Thyroid gland (tissue), 4 donors: ENCODE results near the gene SPATA31D1. TPM values are rescaled to one million over a fixed set of nuclear protein-coding genes. Genes with fewer than 3 reads are reported as not detected.
A peak's percentile ranks its signal among the peaks of the same experiment; 100 is the strongest.

ENCODE experiments used
- DNase-seq, 2 donors: peaks; one replicate each; pipeline ENCODE4 v3.0.0-alpha.2; 2019
- H3K27ac ChIP-seq, 3 donors: fragments of 200-600 bp; sonication (generic); 1 replicate in 2 of 3; 2 replicates in 1 of 3; pipeline ENCODE4 v1.5.1; 2016 to 2019; ENCODE audit warnings: mild to moderate bottlenecking in 1 of 3, moderate library complexity in 1 of 3
- H3K27me3 ChIP-seq: fragments of 200-600 bp; sonication (generic); one replicate; pipeline ENCODE4 v1.5.1; 2019
- H3K36me3 ChIP-seq, 2 donors: fragments of 200-600 bp; sonication (generic); one replicate each; pipeline ENCODE4 v1.5.1; 2016 to 2019
- H3K4me1 ChIP-seq, 2 donors: fragments of 200-600 bp; sonication (generic); one replicate each; pipeline ENCODE4 v1.5.1; 2017 to 2019
- H3K4me3 ChIP-seq, 3 donors: fragments of 200-600 bp; sonication (generic); replicated peaks in 1 of 3; 1 replicate in 2 of 3; 2 replicates in 1 of 3; pipeline ENCODE4 v1.5.1; 2016; ENCODE audit warnings: mild to moderate bottlenecking in 1 of 3
- H3K9me3 ChIP-seq: fragments of 200-600 bp; sonication (generic); one replicate; pipeline ENCODE4 v1.5.1; 2017
- POLR2A ChIP-seq, 2 donors: fragments of 450-650 bp; IDR thresholded peaks; one replicate each; pipeline ENCODE4 v1.6.1; 2017; ENCODE audit warnings: antibody characterized with exemption in 2 of 2, mild to moderate bottlenecking in 2 of 2, moderate library complexity in 1 of 2
- WGBS, 2 donors: methylation state at CpG; one replicate each; pipeline ENCODE4 v1.1.5; 2017; 5-methylcytosine and 5-hydroxymethylcytosine counted together
- intact Hi-C: fragments of 100-400 bp; cut with DNase I; formaldehyde crosslinking; loops from one replicate; pipeline ENCODE4 v1.15.1; 2023
- total RNA-seq, 4 donors: library from RNA; depleted of rRNA; stranded (reverse); fragments of >200 nt; gene quantifications; one replicate each; pipeline ENCODE4 v1.2.3, GENCODE V29; 2016
- TF ChIP-seq, protein P1 (sequence below), 6 experiments: fragments of 200-600 bp in 3 of 6; fragments of 450-650 bp in 3 of 6; sonication (generic) in 3 of 6; IDR thresholded peaks; one replicate each; pipeline ENCODE4 v1.5.1; 2016 to 2019; ENCODE audit warnings: antibody characterized with exemption in 6 of 6, mild to moderate bottlenecking in 2 of 6, inconsistent platforms in 1 of 6, moderate library complexity in 1 of 6

The SPATA31D1 gene
- total RNA-seq, 4 donors from 2014 or later, result not detected

DNA sequence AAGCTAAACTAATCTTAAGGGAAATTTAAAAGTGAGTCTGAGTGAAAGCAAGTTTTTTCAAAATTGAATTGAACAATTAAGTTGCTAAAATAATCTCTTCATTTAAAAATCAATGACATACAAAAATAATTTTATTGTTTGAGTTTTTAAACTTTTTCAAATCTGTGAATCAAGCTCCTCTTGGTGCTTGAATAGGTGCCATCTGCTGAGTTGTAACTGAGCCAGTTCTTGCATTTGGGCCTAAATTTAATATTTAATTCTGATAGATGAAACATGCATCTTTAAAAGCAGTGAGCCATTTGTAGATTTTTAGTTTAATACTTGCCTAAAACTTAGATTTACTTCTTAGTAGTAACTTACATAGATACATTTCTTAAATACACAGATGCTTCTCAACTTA lies 31.8 kb downstream of the SPATA31D1 start:
- no peak overlapping the region for H3K4me3 ChIP-seq
- no peaks in the 10 kb centered on the region for H3K4me1 ChIP-seq
- intact Hi-C loops, result no loop called here
- TF ChIP-seq, protein P1, sequence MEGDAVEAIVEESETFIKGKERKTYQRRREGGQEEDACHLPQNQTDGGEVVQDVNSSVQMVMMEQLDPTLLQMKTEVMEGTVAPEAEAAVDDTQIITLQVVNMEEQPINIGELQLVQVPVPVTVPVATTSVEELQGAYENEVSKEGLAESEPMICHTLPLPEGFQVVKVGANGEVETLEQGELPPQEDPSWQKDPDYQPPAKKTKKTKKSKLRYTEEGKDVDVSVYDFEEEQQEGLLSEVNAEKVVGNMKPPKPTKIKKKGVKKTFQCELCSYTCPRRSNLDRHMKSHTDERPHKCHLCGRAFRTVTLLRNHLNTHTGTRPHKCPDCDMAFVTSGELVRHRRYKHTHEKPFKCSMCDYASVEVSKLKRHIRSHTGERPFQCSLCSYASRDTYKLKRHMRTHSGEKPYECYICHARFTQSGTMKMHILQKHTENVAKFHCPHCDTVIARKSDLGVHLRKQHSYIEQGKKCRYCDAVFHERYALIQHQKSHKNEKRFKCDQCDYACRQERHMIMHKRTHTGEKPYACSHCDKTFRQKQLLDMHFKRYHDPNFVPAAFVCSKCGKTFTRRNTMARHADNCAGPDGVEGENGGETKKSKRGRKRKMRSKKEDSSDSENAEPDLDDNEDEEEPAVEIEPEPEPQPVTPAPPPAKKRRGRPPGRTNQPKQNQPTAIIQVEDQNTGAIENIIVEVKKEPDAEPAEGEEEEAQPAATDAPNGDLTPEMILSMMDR (IDR thresholded peaks at IDR 0.05), result no peak
- TF ChIP-seq POLR2A (IDR thresholded peaks at IDR 0.05), result no peak
- no peaks in the 10 kb centered on the region for H3K27me3 ChIP-seq
- H3K27ac ChIP-seq, result no peak overlapping the region
- H3K36me3 ChIP-seq, result no peaks in the 10 kb centered on the region
- DNase-seq, result no peak
- H3K9me3 ChIP-seq, result no peaks in the 10 kb centered on the region

DNA sequence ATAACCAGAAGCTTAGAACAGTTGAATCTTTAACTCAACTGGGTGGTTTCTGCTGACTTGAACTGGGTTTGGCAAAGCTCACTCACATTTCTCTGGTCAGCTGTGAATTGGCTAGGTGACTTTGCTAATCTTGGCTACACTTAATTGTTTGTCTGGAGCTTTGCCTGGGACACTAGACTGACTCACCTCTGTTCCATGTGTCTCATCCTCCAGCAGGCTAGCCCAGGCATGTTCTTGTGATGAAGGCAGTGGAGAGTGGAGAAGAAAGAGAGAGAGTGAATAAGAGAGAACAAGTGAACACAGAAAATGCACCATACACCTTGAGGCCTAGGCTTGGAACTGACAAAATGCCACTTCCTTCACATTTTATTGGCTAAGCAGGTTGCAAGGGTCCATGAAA lies 32.6 kb downstream of the SPATA31D1 start:
- TF ChIP-seq, protein P1 (IDR thresholded peaks at IDR 0.05), result no peak
- no peak for TF ChIP-seq POLR2A (IDR thresholded peaks at IDR 0.05)
- peak in 1 of 2 donors; percentile 41 for DNase-seq
- no peak overlapping the region for H3K27ac ChIP-seq
- H3K4me1 ChIP-seq, result no peaks in the 10 kb centered on the region
- no peaks in the 10 kb centered on the region for H3K27me3 ChIP-seq
- no peak overlapping the region for H3K4me3 ChIP-seq
- intact Hi-C loops, result no loop called here
- H3K9me3 ChIP-seq, result no peaks in the 10 kb centered on the region
- H3K36me3 ChIP-seq, result no peaks in the 10 kb centered on the region

DNA sequence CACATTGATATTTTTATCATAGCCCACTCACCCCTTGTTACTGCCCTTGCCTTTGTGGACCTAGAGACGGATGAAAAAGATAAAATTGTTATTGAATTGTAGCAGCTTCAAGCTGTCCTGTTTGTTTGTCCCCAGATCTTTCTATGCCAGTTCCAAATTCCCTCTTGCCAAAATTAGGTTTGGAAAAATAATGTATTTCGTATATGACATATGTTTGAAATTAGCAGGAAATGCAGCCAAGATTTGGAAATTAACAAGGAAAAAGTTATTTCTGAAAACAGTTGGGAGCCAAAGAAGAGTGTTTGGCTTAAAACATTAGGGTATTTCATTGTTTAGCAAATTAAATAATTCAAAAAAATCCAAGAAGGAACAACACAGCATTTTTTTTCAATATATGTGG lies 33.5 kb downstream of the SPATA31D1 start:
- no peak for DNase-seq
- intact Hi-C loops, result no loop called here
- Histone ChIP-seq H3K9me3 (no peaks in the 10 kb centered on the region), H3K27me3 (no peaks in the 10 kb centered on the region), H3K36me3 (no peaks in the 10 kb centered on the region), H3K4me3 (no peak overlapping the region), H3K27ac (no peak overlapping the region), H3K4me1 (no peaks in the 10 kb centered on the region)
- TF ChIP-seq, protein P1 (IDR thresholded peaks at IDR 0.05), result no peak
- no peak for TF ChIP-seq POLR2A (IDR thresholded peaks at IDR 0.05)
- 67 to 77% methylated on average over 2 of the region's 2 CpGs for WGBS, 2 donors

DNA sequence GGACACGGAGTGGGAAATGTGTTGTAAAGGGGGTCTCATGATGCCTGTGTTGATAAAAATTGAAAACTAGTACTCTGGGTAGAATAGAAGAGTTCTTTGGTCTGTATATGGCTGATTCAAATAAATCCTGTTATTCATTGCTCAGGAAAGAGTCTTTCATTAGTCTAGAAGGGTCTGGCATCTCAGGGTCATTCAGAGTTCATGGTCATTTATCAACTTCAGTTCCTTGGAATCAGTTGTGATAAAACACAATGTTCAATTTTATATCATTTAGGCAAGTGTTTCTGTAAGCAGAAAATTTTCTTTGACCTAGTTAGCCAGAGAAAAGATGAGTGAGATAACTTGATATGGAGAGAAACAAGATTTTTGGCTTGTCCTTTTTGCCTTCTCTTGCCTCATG lies 36.3 kb downstream of the SPATA31D1 start:
- Histone ChIP-seq H3K9me3 (no peaks in the 10 kb centered on the region), H3K4me1 (no peaks in the 10 kb centered on the region), H3K27me3 (no peaks in the 10 kb centered on the region), H3K36me3 (no peaks in the 10 kb centered on the region), H3K27ac (no peak overlapping the region), H3K4me3 (no peak overlapping the region)
- TF ChIP-seq, protein P1 (IDR thresholded peaks at IDR 0.05), result no peak
- no peak for TF ChIP-seq POLR2A (IDR thresholded peaks at IDR 0.05)
- 92 to 96% methylated on average over 1 of the region's 1 CpG for WGBS, 2 donors
- no peak for DNase-seq
- intact Hi-C loops, result no loop called here

DNA sequence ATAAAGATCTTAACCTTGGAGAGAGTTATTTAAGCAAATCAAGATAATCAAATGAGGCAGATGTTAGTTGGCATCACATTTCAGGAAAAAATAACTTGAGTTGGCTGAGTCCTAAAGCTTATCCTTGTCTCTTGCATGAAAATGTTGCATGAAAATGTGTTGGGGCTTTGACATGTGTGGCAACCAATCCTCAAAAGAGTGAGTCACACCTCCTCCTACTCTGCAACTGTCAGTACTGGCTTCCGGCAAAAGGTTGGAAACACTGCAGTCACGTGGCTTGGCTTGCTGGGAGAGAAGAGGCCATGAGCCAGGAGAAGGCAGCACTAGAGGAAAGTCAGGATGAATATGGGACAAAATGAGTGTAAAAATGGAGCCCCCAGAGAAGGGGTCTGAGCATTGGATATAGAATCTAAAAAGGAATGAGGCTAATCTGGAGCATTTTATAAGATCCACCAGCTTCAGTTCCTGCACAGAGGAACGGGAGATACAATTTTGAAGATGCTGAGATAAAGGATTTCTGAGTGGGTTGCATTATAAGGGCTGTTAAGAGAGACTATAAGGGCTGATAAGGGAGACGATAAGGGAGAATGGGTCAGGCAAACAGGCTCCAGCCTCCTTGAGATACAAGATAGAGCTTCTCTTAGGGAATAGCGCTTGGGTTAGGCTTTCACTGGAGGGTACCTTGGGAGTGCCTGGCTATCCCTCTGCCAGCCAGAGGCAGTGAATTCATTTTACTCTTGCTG lies 43.1 kb downstream of the SPATA31D1 start:
- WGBS, 2 donors, result 50 to 55% methylated on average over 5 of the region's 5 CpGs

More for the DNA sequence above, 43.1 kb downstream of the SPATA31D1 start:
- Histone ChIP-seq H3K4me1 (no peaks in the 10 kb centered on the region), H3K9me3 (no peaks in the 10 kb centered on the region), H3K27me3 (no peaks in the 10 kb centered on the region), H3K36me3 (no peaks in the 10 kb centered on the region), H3K27ac (no peak overlapping the region), H3K4me3 (no peak overlapping the region)
- DNase-seq, result peak; percentile 25 to 26
- intact Hi-C loops, result no loop called here
- TF ChIP-seq POLR2A (IDR thresholded peaks at IDR 0.05), result no peak
- TF ChIP-seq, protein P1 (IDR thresholded peaks at IDR 0.05), result no peak
